ENCODE measurements around the gene ABCB9. TPM values are rescaled to one million over a fixed set of nuclear protein-coding genes. Genes with fewer than 3 reads are reported as not detected.

The ABCB9 gene
- total and polyA plus RNA-seq, 4 donors: 2.7 to 7.5 (median 4.8) TPM

GRCh38 chr12:122955156-122955555 lies 11.1 kb downstream of the ABCB9 start:
- no peak for TF ChIP-seq CTCF (IDR thresholded peaks at IDR 0.05; ENCODE audit: control extremely low read depth, extremely low read depth)
- no peaks in the 10 kb centered on the region for H3K9me3 ChIP-seq (ENCODE audit: control insufficient read depth in 4 of 4, insufficient read depth in 3 of 4, low read length in 3 of 4)
- DNase-seq: no peak
- ATAC-seq (ENCODE audit: insufficient read depth, low FRiP score): no peak
- H3K36me3 ChIP-seq (ENCODE audit: control insufficient read depth in 4 of 4, insufficient read depth in 4 of 4, low read length in 4 of 4): peaks cover 0 to 7% (median 0%) of the 10 kb centered on the region in 4 donors
- no peak overlapping the region for H3K4me3 ChIP-seq
- H3K27ac ChIP-seq (ENCODE audit: low read depth in 1 of 2, low read length in 1 of 2): no peak overlapping the region
- WGBS, 2 donors: 74 to 76% methylated on average over 8 of the region's 8 CpGs
- no peak overlapping the region for H3K9ac ChIP-seq (ENCODE audit: insufficient read depth in 1 of 2, low read length in 2 of 2)
- H3K4me1 ChIP-seq (ENCODE audit: control insufficient read depth in 5 of 5, insufficient read depth in 5 of 5, low read length in 5 of 5): no peaks in the 10 kb centered on the region
- H3K27me3 ChIP-seq (ENCODE audit: control insufficient read depth in 3 of 3, insufficient read depth in 3 of 3, low read length in 2 of 3): no peaks in the 10 kb centered on the region

- 71% methylated on average over 12 of the region's 12 CpGs for WGBS, 2 donors
- H3K9ac ChIP-seq (ENCODE audit: insufficient read depth in 1 of 2, low read length in 2 of 2): no peak overlapping the region
- no peaks in the 10 kb centered on the region for H3K9me3 ChIP-seq (ENCODE audit: control insufficient read depth in 4 of 4, insufficient read depth in 3 of 4, low read length in 3 of 4)
- DNase-seq: peak; percentile 73 to 80 (median 74)
- H3K27ac ChIP-seq (ENCODE audit: low read depth in 1 of 2, low read length in 1 of 2): no peak overlapping the region
- H3K27me3 ChIP-seq (ENCODE audit: control insufficient read depth in 3 of 3, insufficient read depth in 3 of 3, low read length in 2 of 3): no peaks in the 10 kb centered on the region
- no peaks in the 10 kb centered on the region for H3K36me3 ChIP-seq (ENCODE audit: control insufficient read depth in 4 of 4, insufficient read depth in 4 of 4, low read length in 4 of 4)
- peak; percentile 97 for TF ChIP-seq CTCF (IDR thresholded peaks at IDR 0.05; ENCODE audit: control extremely low read depth, extremely low read depth)
- H3K4me1 ChIP-seq (ENCODE audit: control insufficient read depth in 5 of 5, insufficient read depth in 5 of 5, low read length in 5 of 5): peaks cover 0 to 6% (median 0%) of the 10 kb centered on the region in 5 donors
- peak; percentile 92 for ATAC-seq (ENCODE audit: insufficient read depth, low FRiP score)
- no peak overlapping the region for H3K4me3 ChIP-seq
Measured at GRCh38 chr12:122951979-122952892, 14.0 kb downstream of the ABCB9 start.

- ATAC-seq (ENCODE audit: insufficient read depth, low FRiP score) (no peak), DNase-seq (no peak)
Measured at GRCh38 chr12:122951406-122951805, 14.9 kb downstream of the ABCB9 start.

More at GRCh38 chr12:122951406-122951805, 14.9 kb downstream of the ABCB9 start:
- Histone ChIP-seq H3K27ac (ENCODE audit: low read depth in 1 of 2, low read length in 1 of 2) (no peak overlapping the region), H3K27me3 (ENCODE audit: control insufficient read depth in 3 of 3, insufficient read depth in 3 of 3, low read length in 2 of 3) (no peaks in the 10 kb centered on the region), H3K9me3 (ENCODE audit: control insufficient read depth in 4 of 4, insufficient read depth in 3 of 4, low read length in 3 of 4) (no peaks in the 10 kb centered on the region), H3K4me3 (no peak overlapping the region), H3K9ac (ENCODE audit: insufficient read depth in 1 of 2, low read length in 2 of 2) (no peak overlapping the region), H3K4me1 (ENCODE audit: control insufficient read depth in 5 of 5, insufficient read depth in 5 of 5, low read length in 5 of 5) (peaks cover 0 to 6% (median 0%) of the 10 kb centered on the region in 5 donors), H3K36me3 (ENCODE audit: control insufficient read depth in 4 of 4, insufficient read depth in 4 of 4, low read length in 4 of 4) (no peaks in the 10 kb centered on the region)
- WGBS, 2 donors: 78 to 88% methylated on average over 9 of the region's 9 CpGs
- no peak for TF ChIP-seq CTCF (IDR thresholded peaks at IDR 0.05; ENCODE audit: control extremely low read depth, extremely low read depth)

Measured in lung (tissue), 12 donors.